ENCODE results near the gene IL31. TPM values are rescaled to one million over a fixed set of nuclear protein-coding genes. Genes with fewer than 3 reads are reported as not detected.

The IL31 gene
- total RNA-seq, 2 experiments from 2014 or later = not detected

GRCh38 chr12:122171399-122171798, 2.6 kb downstream of the IL31 start:
- Histone ChIP-seq H4K20me1 (ENCODE audit: insufficient read depth, low read length) (no peaks in the 10 kb centered on the region), H3K4me2 (ENCODE audit: low read length) (no peak overlapping the region), H2AFZ (ENCODE audit: low read length) (no peak overlapping the region), H3K27ac (ENCODE audit: low read depth, low read length, poor library complexity, severe bottlenecking) (no peak overlapping the region), H3K36me3 (ENCODE audit: insufficient read depth, low read length) (no peaks in the 10 kb centered on the region), H3K9me2 (ENCODE audit: insufficient read depth, low read length) (no peaks in the 10 kb centered on the region), H3K4me1 (ENCODE audit: insufficient read depth, low read length, poor library complexity, severe bottlenecking) (no peaks in the 10 kb centered on the region), H3K9me3 (ENCODE audit: low read length) (no peaks in the 10 kb centered on the region), H3K4me3 (ENCODE audit: low read depth, low read length, poor library complexity, severe bottlenecking) (no peak overlapping the region), H3K79me2 (ENCODE audit: insufficient read depth, low read depth, low read length) (no peaks in the 10 kb centered on the region)
- DNase-seq (ENCODE audit: low spot score) = no peak
- TF ChIP-seq CTCF (conservative IDR thresholded peaks at IDR 0.05; ENCODE audit: low read length) (no peak), EZH2phosphoT487 (IDR thresholded peaks at IDR 0.05; ENCODE audit: borderline replicate concordance, low read depth, low read length) (no peak)
- ChIA-PET POLR2A (no interaction called here), CTCF (ENCODE audit: unreplicated experiment) (no interaction called here)
- BruUV-seq (replicated peaks) = no TSS peak
- intact Hi-C loops (cut with micrococcal nuclease; ENCODE audit: unreplicated experiment) = no loop called here

- H4K20me1 ChIP-seq (ENCODE audit: insufficient read depth, low read length) = no peaks in the 10 kb centered on the region
- ChIA-PET CTCF (ENCODE audit: unreplicated experiment) (no interaction called here), POLR2A (no interaction called here)
- H3K27ac ChIP-seq (ENCODE audit: low read depth, low read length, poor library complexity, severe bottlenecking) = no peak overlapping the region
- H3K9me3 ChIP-seq (ENCODE audit: low read length) = no peaks in the 10 kb centered on the region
- H2AFZ ChIP-seq (ENCODE audit: low read length) = no peak overlapping the region
- TF ChIP-seq CTCF (conservative IDR thresholded peaks at IDR 0.05; ENCODE audit: low read length) (no peak), EZH2phosphoT487 (IDR thresholded peaks at IDR 0.05; ENCODE audit: borderline replicate concordance, low read depth, low read length) (no peak)
- H3K9me2 ChIP-seq (ENCODE audit: insufficient read depth, low read length) = no peaks in the 10 kb centered on the region
- no peaks in the 10 kb centered on the region for H3K36me3 ChIP-seq (ENCODE audit: insufficient read depth, low read length)
- DNase-seq (ENCODE audit: low spot score) = no peak
- H3K4me1 ChIP-seq (ENCODE audit: insufficient read depth, low read length, poor library complexity, severe bottlenecking) = no peaks in the 10 kb centered on the region
- H3K4me3 ChIP-seq (ENCODE audit: low read depth, low read length, poor library complexity, severe bottlenecking) = no peak overlapping the region
- H3K4me2 ChIP-seq (ENCODE audit: low read length) = no peak overlapping the region
- BruUV-seq (replicated peaks) = no TSS peak
- intact Hi-C loops (cut with micrococcal nuclease; ENCODE audit: unreplicated experiment) = no loop called here
- H3K79me2 ChIP-seq (ENCODE audit: insufficient read depth, low read depth, low read length) = no peaks in the 10 kb centered on the region
Measured at GRCh38 chr12:122168492-122168891, 5.5 kb downstream of the IL31 start.

GRCh38 chr12:122167356-122167925, 6.6 kb downstream of the IL31 start:
- H3K9me2 ChIP-seq (ENCODE audit: insufficient read depth, low read length) = no peaks in the 10 kb centered on the region
- no TSS peak for BruUV-seq (replicated peaks)
- H3K79me2 ChIP-seq (ENCODE audit: insufficient read depth, low read depth, low read length) = no peaks in the 10 kb centered on the region
- no peaks in the 10 kb centered on the region for H3K4me1 ChIP-seq (ENCODE audit: insufficient read depth, low read length, poor library complexity, severe bottlenecking)
- CTCF ChIA-PET (ENCODE audit: unreplicated experiment) = no interaction called here
- no peak overlapping the region for H3K4me2 ChIP-seq (ENCODE audit: low read length)
- no peak overlapping the region for H3K27ac ChIP-seq (ENCODE audit: low read depth, low read length, poor library complexity, severe bottlenecking)
- POLR2A ChIA-PET = no interaction called here
- H2AFZ ChIP-seq (ENCODE audit: low read length) = no peak overlapping the region
- TF ChIP-seq CTCF (conservative IDR thresholded peaks at IDR 0.05; ENCODE audit: low read length) (no peak), EZH2phosphoT487 (IDR thresholded peaks at IDR 0.05; ENCODE audit: borderline replicate concordance, low read depth, low read length) (no peak)
- intact Hi-C loops (cut with micrococcal nuclease; ENCODE audit: unreplicated experiment) = no loop called here
- no peaks in the 10 kb centered on the region for H4K20me1 ChIP-seq (ENCODE audit: insufficient read depth, low read length)
- no peak overlapping the region for H3K4me3 ChIP-seq (ENCODE audit: low read depth, low read length, poor library complexity, severe bottlenecking)
- H3K36me3 ChIP-seq (ENCODE audit: insufficient read depth, low read length) = no peaks in the 10 kb centered on the region
- H3K9me3 ChIP-seq (ENCODE audit: low read length) = no peaks in the 10 kb centered on the region
- no peak for DNase-seq (ENCODE audit: low spot score)

Measured in OCI-LY7 (cell line).